ACC112 (cell line): Measurements from ENCODE around the gene VPS35.

Experiments used
- H2AFZ ChIP-seq: fragments of 200-600 bp; sonication (generic); one replicate; pipeline ENCODE4 v1.6.0; 2017; ENCODE audit warnings: antibody characterized with exemption, low read length; ENCODE audit not compliant: unreplicated experiment
- H3K27ac ChIP-seq: fragments of 200-600 bp; sonication (generic); 2 replicates; pipeline ENCODE4 v1.5.1; 2014; ENCODE audit warnings: low read depth, mild to moderate bottlenecking, antibody characterized with exemption, low read length, moderate library complexity
- H3K27me3 ChIP-seq: fragments of 200-600 bp; sonication (generic); 2 replicates; pipeline ENCODE4 v1.6.1; 2014; ENCODE audit warnings: mild to moderate bottlenecking, antibody characterized with exemption, low read length, moderate library complexity, mixed read lengths; ENCODE audit not compliant: insufficient read depth
- H3K36me3 ChIP-seq: fragments of 200-600 bp; sonication (generic); 2 replicates; pipeline ENCODE4 v1.6.1; 2016; ENCODE audit warnings: mild to moderate bottlenecking, antibody characterized with exemption, low read length, moderate library complexity, mixed read lengths; ENCODE audit not compliant: insufficient read depth
- H3K4me1 ChIP-seq: fragments of 200-600 bp; sonication (generic); one replicate; pipeline ENCODE4 v1.6.1; 2016; ENCODE audit warnings: low read length, mixed read lengths; ENCODE audit not compliant: insufficient read depth, unreplicated experiment, control insufficient read depth
- H3K4me3 ChIP-seq: fragments of 200-600 bp; sonication (generic); 2 replicates; pipeline ENCODE4 v1.5.1; 2014; ENCODE audit warnings: mild to moderate bottlenecking, low read depth, low read length
- H3K79me2 ChIP-seq: fragments of 200-600 bp; sonication (generic); one replicate; pipeline ENCODE4 v1.6.0; 2016; ENCODE audit warnings: low read length; ENCODE audit not compliant: control insufficient read depth, unreplicated experiment, insufficient read depth

VPS35 gene

GRCh38 chr16:46728806-46729205, 39.8 kb upstream of the VPS35 start:
- Histone ChIP-seq H3K36me3 (no peaks in the 10 kb centered on the region), H3K4me1 (no peaks in the 10 kb centered on the region), H3K27me3 (no peaks in the 10 kb centered on the region)

GRCh38 chr16:46727630-46728029, 38.7 kb upstream of the VPS35 start:
- Histone ChIP-seq H3K27me3 (no peaks in the 10 kb centered on the region), H3K36me3 (no peaks in the 10 kb centered on the region), H2AFZ (no peak overlapping the region), H3K79me2 (no peaks in the 10 kb centered on the region), H3K4me1 (no peaks in the 10 kb centered on the region), H3K27ac (no peak overlapping the region), H3K4me3 (no peak overlapping the region)

More at GRCh38 chr16:46728806-46729205, 39.8 kb upstream of the VPS35 start:
- Histone ChIP-seq H2AFZ (no peak overlapping the region), H3K27ac (no peak overlapping the region), H3K79me2 (no peaks in the 10 kb centered on the region), H3K4me3 (no peak overlapping the region)

GRCh38 chr16:46727184-46727583, 38.2 kb upstream of the VPS35 start:
- Histone ChIP-seq H3K27me3 (no peaks in the 10 kb centered on the region), H3K36me3 (no peaks in the 10 kb centered on the region), H2AFZ (no peak overlapping the region), H3K4me1 (no peaks in the 10 kb centered on the region), H3K4me3 (no peak overlapping the region), H3K27ac (no peak overlapping the region), H3K79me2 (no peaks in the 10 kb centered on the region)

- Histone ChIP-seq H3K36me3 (no peaks in the 10 kb centered on the region), H3K79me2 (no peaks in the 10 kb centered on the region), H3K27ac (no peak overlapping the region), H3K4me3 (no peak overlapping the region), H2AFZ (no peak overlapping the region), H3K27me3 (no peaks in the 10 kb centered on the region), H3K4me1 (no peaks in the 10 kb centered on the region)
These were observed 32.9 kb upstream of the VPS35 start for GRCh38 chr16:46721885-46722284.

- Histone ChIP-seq H3K27me3 (no peaks in the 10 kb centered on the region), H3K36me3 (no peaks in the 10 kb centered on the region), H3K4me1 (no peaks in the 10 kb centered on the region), H3K79me2 (no peaks in the 10 kb centered on the region), H3K27ac (no peak overlapping the region), H2AFZ (no peak overlapping the region), H3K4me3 (no peak overlapping the region)
These were observed 31.6 kb upstream of the VPS35 start for GRCh38 chr16:46720619-46721018.

- Histone ChIP-seq H3K79me2 (no peaks in the 10 kb centered on the region), H3K36me3 (no peaks in the 10 kb centered on the region), H3K27ac (no peak overlapping the region), H3K4me1 (no peaks in the 10 kb centered on the region), H3K4me3 (no peak overlapping the region), H3K27me3 (peaks cover 3% of the 10 kb centered on the region; the same call in 1 of the 2 replicates), H2AFZ (no peak overlapping the region)
These were observed 30.6 kb upstream of the VPS35 start for GRCh38 chr16:46719528-46719927.

GRCh38 chr16:46718214-46718613, 29.2 kb upstream of the VPS35 start:
- H2AFZ ChIP-seq: no peak overlapping the region
- H3K27ac ChIP-seq: no peak overlapping the region
- H3K4me3 ChIP-seq: no peak overlapping the region
- H3K36me3 ChIP-seq: no peaks in the 10 kb centered on the region
- peaks cover 3% of the 10 kb centered on the region; the same call in 1 of the 2 replicates for H3K27me3 ChIP-seq
- no peaks in the 10 kb centered on the region for H3K79me2 ChIP-seq
- no peaks in the 10 kb centered on the region for H3K4me1 ChIP-seq

GRCh38 chr16:46717692-46718091, 28.7 kb upstream of the VPS35 start:
- Histone ChIP-seq H3K4me3 (no peak overlapping the region), H3K27ac (no peak overlapping the region), H2AFZ (no peak overlapping the region), H3K4me1 (no peaks in the 10 kb centered on the region), H3K36me3 (no peaks in the 10 kb centered on the region), H3K79me2 (no peaks in the 10 kb centered on the region), H3K27me3 (peaks cover 3% of the 10 kb centered on the region; the same call in 1 of the 2 replicates)

- Histone ChIP-seq H3K36me3 (no peaks in the 10 kb centered on the region), H3K27ac (no peak overlapping the region), H3K4me3 (no peak overlapping the region), H3K4me1 (no peaks in the 10 kb centered on the region), H2AFZ (no peak overlapping the region), H3K27me3 (peaks cover 3% of the 10 kb centered on the region; the same call in 1 of the 2 replicates), H3K79me2 (no peaks in the 10 kb centered on the region)
These were observed 26.9 kb upstream of the VPS35 start for GRCh38 chr16:46715769-46716305.

GRCh38 chr16:46714797-46715591, 26.0 kb upstream of the VPS35 start:
- no peak overlapping the region for H3K4me3 ChIP-seq
- no peak overlapping the region for H2AFZ ChIP-seq
- no peaks in the 10 kb centered on the region for H3K36me3 ChIP-seq
- no peak overlapping the region for H3K27ac ChIP-seq
- H3K79me2 ChIP-seq: no peaks in the 10 kb centered on the region
- H3K4me1 ChIP-seq: no peaks in the 10 kb centered on the region
- H3K27me3 ChIP-seq: peaks cover 3% of the 10 kb centered on the region; the same call in 1 of the 2 replicates

- Histone ChIP-seq H3K79me2 (no peaks in the 10 kb centered on the region), H2AFZ (no peak overlapping the region), H3K36me3 (no peaks in the 10 kb centered on the region), H3K4me1 (no peaks in the 10 kb centered on the region), H3K4me3 (no peak overlapping the region), H3K27ac (no peak overlapping the region), H3K27me3 (peaks cover 3% of the 10 kb centered on the region; the same call in 1 of the 2 replicates)
These were observed 24.7 kb upstream of the VPS35 start for GRCh38 chr16:46713634-46714033.
